Right renal pelvis (tissue), 4 donors: ENCODE data around the gene MLYCD. TPM values are rescaled to one million over a fixed set of nuclear protein-coding genes. Genes with fewer than 3 reads are reported as not detected.

ENCODE experiments used
- DNase-seq, 4 donors: peaks; one replicate each; pipeline ENCODE4 v3.0.0-alpha.2; 2013; ENCODE audit warnings: low read depth in 4 of 4, low spot score in 3 of 4, missing footprints in 1 of 4
- polyA plus RNA-seq, 4 donors: library from polyadenylated mRNA; unstranded; fragments of 120-200 nt; gene quantifications; one replicate each; pipeline ENCODE4 v1.2.1, GENCODE V29; 2013; ENCODE audit not compliant: insufficient read length in 4 of 4

The MLYCD gene
- polyA plus RNA-seq, 4 donors = 4.3 to 5.4 (median 4.4) TPM

- DNase-seq = no peak
Measured at GRCh38 chr16:83966153-83966696, 67.3 kb downstream of the MLYCD start.

GRCh38 chr16:83967091-83967490 is 68.2 kb downstream of the MLYCD start:
- DNase-seq = no peak

GRCh38 chr16:83967838-83968305 is 69.0 kb downstream of the MLYCD start, which contains the start of gene NECAB2:
Gene NECAB2, plus strand, starts transcription at chr16:83968244. Its CDS starts 405 bp downstream, at chr16:83968649.
- DNase-seq = no peak

- no peak for DNase-seq
Measured at GRCh38 chr16:83968306-83968851, 69.5 kb downstream of the MLYCD start.

- DNase-seq = no peak
Measured at GRCh38 chr16:83968891-83969649, 70.2 kb downstream of the MLYCD start.

- DNase-seq = no peak
Measured at GRCh38 chr16:83969771-83970429, 71.0 kb downstream of the MLYCD start.

- DNase-seq = no peak
Measured at GRCh38 chr16:83970430-83970815, 71.5 kb downstream of the MLYCD start.

GRCh38 chr16:83971165-83972130 is 72.5 kb downstream of the MLYCD start:
- no peak for DNase-seq

- DNase-seq = no peak
Measured at GRCh38 chr16:83972256-83973008, 73.5 kb downstream of the MLYCD start.

- DNase-seq = no peak
Measured at GRCh38 chr16:83973077-83973476, 74.2 kb downstream of the MLYCD start.

GRCh38 chr16:83973581-83974385 is 74.9 kb downstream of the MLYCD start:
- no peak for DNase-seq

- no peak for DNase-seq
Measured at GRCh38 chr16:83974475-83974874, 75.6 kb downstream of the MLYCD start.

GRCh38 chr16:83975590-83976260 is 76.8 kb downstream of the MLYCD start:
- no peak for DNase-seq

Other genes starting within 250 kb of the MLYCD start
- 100 to 1,000 TPM; 210 to 253 (median 237) TPM for gene HSBP1, start 91.1 kb upstream of the MLYCD start, polyA plus RNA-seq
- under 1 TPM; 0.51 to 0.68 (median 0.59) TPM for gene OSGIN1, start 54.1 kb downstream of the MLYCD start, polyA plus RNA-seq
- gene NECAB2, start 69.1 kb downstream of the MLYCD start, polyA plus RNA-seq = 1 to 10 TPM; 1.9 to 5.1 (median 2.7) TPM
- under 1 TPM in 1 of 4 donors, not detected in 3; 0.27 TPM for gene SLC38A8, start 143.7 kb downstream of the MLYCD start, polyA plus RNA-seq
- 100 to 1,000 TPM; 112 to 115 (median 115) TPM for gene MBTPS1, start 217.8 kb downstream of the MLYCD start, polyA plus RNA-seq
- 10 to 100 TPM; 38.7 to 53.0 (median 47.2) TPM for gene HSDL1, start 246.1 kb downstream of the MLYCD start, polyA plus RNA-seq
- gene DNAAF1, start 246.2 kb downstream of the MLYCD start, polyA plus RNA-seq = 1 to 10 TPM; 3.3 to 4.7 (median 4.4) TPM